Activated B cell treated with CpG ODN at 0.5 μM for 24 hours (primary cell): ENCODE measurements around the gene NOL9. TPM values are rescaled to one million over a fixed set of nuclear protein-coding genes. Genes with fewer than 3 reads are reported as not detected.

Source experiments
- ATAC-seq: fragments of 200-7000 bp; cut with Tn5 transposase; one replicate; pipeline ENCODE4 v1.10.0; 2021; ENCODE audit warnings: low read depth, mild to moderate bottlenecking, moderate library complexity
- CTCF ChIA-PET: fragments of 350-600 bp; sonication (Branson Sonifier 250); formaldehyde crosslinking; loops from one replicate; lab custom pipeline; 2021; ENCODE audit warnings: antibody characterized with exemption; lab: Charles Lee
- POLR2A ChIA-PET: fragments of 350-600 bp; sonication (Branson Sonifier 250); formaldehyde crosslinking; loops from one replicate; lab custom pipeline; 2021; ENCODE audit warnings: antibody characterized with exemption; lab: Charles Lee
- DNase-seq: peaks from one replicate; pipeline ENCODE4 v3.0.0; 2022
- H3K27ac Mint-ChIP-seq: one replicate; pipeline ENCODE4 v1.8.0; 2020; ENCODE audit warnings: mixed read lengths
- H3K27me3 Mint-ChIP-seq: one replicate; pipeline ENCODE4 v1.8.0; 2021; ENCODE audit warnings: mixed read lengths
- H3K36me3 Mint-ChIP-seq: one replicate; pipeline ENCODE4 v1.8.0; 2021; ENCODE audit warnings: low read depth, mixed read lengths
- H3K4me1 Mint-ChIP-seq: one replicate; pipeline ENCODE4 v1.8.0; 2021; ENCODE audit warnings: mixed read lengths
- H3K4me3 Mint-ChIP-seq: one replicate; pipeline ENCODE4 v1.8.0; 2020; ENCODE audit warnings: mild to moderate bottlenecking, mixed read lengths
- H3K9me3 Mint-ChIP-seq: one replicate; pipeline ENCODE4 v1.8.0; 2020; ENCODE audit warnings: mixed read lengths
- intact Hi-C: fragments of 100-400 bp; cut with micrococcal nuclease; formaldehyde crosslinking; loops from one replicate; pipeline ENCODE4 v1.15.1; 2024
- total RNA-seq: library from RNA; stranded (reverse); gene quantifications from 2 replicates; pipeline ENCODE4 v1.2.3, GENCODE V29; 2022
- TF ChIP-seq, protein P1 (sequence below): fragments of 200-600 bp; IDR thresholded peaks from one replicate; pipeline ENCODE4 v1.8.0; 2022; ENCODE audit warnings: antibody characterized with exemption, mild to moderate bottlenecking

Gene NOL9
- total RNA-seq, 1 donor from 2014 or later, result 58.6 TPM

DNA sequence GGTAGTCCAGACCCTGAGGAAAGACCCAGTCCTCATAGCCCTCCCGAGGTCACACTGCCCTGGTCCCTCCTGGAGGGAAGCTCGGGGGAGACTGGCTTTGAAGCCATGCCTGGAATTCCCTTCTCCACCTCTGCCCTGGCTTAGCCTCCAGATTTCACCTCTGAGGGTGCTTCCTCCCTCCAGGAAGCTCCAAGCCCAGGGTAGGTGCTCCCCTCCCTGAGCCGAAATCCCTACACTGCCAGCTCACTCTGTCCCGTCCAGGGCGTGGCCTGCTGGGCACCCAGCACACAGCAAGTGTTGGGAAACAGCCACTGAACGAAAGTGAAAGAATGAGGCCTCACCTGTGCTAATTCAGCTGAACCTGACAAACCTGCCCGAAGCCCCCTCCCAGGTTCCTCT, 82.3 kb downstream of the NOL9 start:
- DNase-seq (no peak), ATAC-seq (no peak)
- no peak overlapping the region for H3K27ac Mint-ChIP-seq
- no peaks in the 10 kb centered on the region for H3K9me3 Mint-ChIP-seq
- ChIA-PET CTCF (interaction anchor here (1.1 kb wide), 1 partner anchor 111 kb away, joined by 3 read pairs; no protein-coding TSS in a partner anchor), POLR2A (no interaction called here)
- no peak overlapping the region for H3K4me3 Mint-ChIP-seq
- H3K36me3 Mint-ChIP-seq, result no peaks in the 10 kb centered on the region
- H3K4me1 Mint-ChIP-seq, result no peaks in the 10 kb centered on the region
- H3K27me3 Mint-ChIP-seq, result peaks cover 5% of the 10 kb centered on the region
- intact Hi-C loops, result no loop called here
- TF ChIP-seq, protein P1, sequence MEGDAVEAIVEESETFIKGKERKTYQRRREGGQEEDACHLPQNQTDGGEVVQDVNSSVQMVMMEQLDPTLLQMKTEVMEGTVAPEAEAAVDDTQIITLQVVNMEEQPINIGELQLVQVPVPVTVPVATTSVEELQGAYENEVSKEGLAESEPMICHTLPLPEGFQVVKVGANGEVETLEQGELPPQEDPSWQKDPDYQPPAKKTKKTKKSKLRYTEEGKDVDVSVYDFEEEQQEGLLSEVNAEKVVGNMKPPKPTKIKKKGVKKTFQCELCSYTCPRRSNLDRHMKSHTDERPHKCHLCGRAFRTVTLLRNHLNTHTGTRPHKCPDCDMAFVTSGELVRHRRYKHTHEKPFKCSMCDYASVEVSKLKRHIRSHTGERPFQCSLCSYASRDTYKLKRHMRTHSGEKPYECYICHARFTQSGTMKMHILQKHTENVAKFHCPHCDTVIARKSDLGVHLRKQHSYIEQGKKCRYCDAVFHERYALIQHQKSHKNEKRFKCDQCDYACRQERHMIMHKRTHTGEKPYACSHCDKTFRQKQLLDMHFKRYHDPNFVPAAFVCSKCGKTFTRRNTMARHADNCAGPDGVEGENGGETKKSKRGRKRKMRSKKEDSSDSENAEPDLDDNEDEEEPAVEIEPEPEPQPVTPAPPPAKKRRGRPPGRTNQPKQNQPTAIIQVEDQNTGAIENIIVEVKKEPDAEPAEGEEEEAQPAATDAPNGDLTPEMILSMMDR, result no peak

Other genes starting within 250 kb of the NOL9 start
- 12.3 and 12.7 TPM in 2 replicates for gene ACOT7, start 160.7 kb downstream of the NOL9 start, total RNA-seq
- gene HES2, start 134.6 kb downstream of the NOL9 start, total RNA-seq, result not detected in 2 replicates
- 0.18 TPM in 1 of 2 replicates, not detected in the other for gene ESPN, start 129.7 kb downstream of the NOL9 start, total RNA-seq
- 2.5 and 2.8 TPM in 2 replicates for gene TNFRSF25, start 88.3 kb downstream of the NOL9 start, total RNA-seq
- 0.22 and 0.27 TPM in 2 replicates for gene PLEKHG5, start 62.8 kb downstream of the NOL9 start, total RNA-seq
- gene TAS1R1, start 794 bp upstream of the NOL9 start, total RNA-seq, result not detected in 2 replicates
- gene ZBTB48, start 25.5 kb upstream of the NOL9 start, total RNA-seq, result 53.2 and 53.8 TPM in 2 replicates
- gene KLHL21, start 48.4 kb upstream of the NOL9 start, total RNA-seq, result 14.6 and 15.9 TPM in 2 replicates
- 5.4 and 6.1 TPM in 2 replicates for gene PHF13, start 59.2 kb upstream of the NOL9 start, total RNA-seq
- 16.2 and 21.3 TPM in 2 replicates for gene THAP3, start 70.4 kb upstream of the NOL9 start, total RNA-seq
- gene DNAJC11, start 147.3 kb upstream of the NOL9 start, total RNA-seq, result 57.0 and 65.6 TPM in 2 replicates
- gene CAMTA1, start 230.9 kb upstream of the NOL9 start, total RNA-seq, result 49.8 and 50.8 TPM in 2 replicates